ENCODE data around the gene ACOT7.
"Not testable (repeated sequence)": the region's sequence is repeated elsewhere in the genome, so short reads cannot be mapped to it uniquely, and the experiment has no call there.

ACOT7 gene

GRCh38 chr1:6393400-6394187 lies at the start of gene ACOT7:
TSS of gene ACOT7 (minus strand) at chr1:6393767. CDS start at chr1:6393399, 368 bp downstream.
- Histone ChIP-seq H3K36me3 (replicated peaks) (no peaks in the 10 kb centered on the region), H3K27ac (peak within 1 kb of the TSS; percentile 93), H3K4me3 (ENCODE audit: low read depth, low read length) (peak within 1 kb of the TSS; percentile 65), H3K27me3 (replicated peaks) (no peaks in the 10 kb centered on the region)
- TF ChIP-seq, protein P1, sequence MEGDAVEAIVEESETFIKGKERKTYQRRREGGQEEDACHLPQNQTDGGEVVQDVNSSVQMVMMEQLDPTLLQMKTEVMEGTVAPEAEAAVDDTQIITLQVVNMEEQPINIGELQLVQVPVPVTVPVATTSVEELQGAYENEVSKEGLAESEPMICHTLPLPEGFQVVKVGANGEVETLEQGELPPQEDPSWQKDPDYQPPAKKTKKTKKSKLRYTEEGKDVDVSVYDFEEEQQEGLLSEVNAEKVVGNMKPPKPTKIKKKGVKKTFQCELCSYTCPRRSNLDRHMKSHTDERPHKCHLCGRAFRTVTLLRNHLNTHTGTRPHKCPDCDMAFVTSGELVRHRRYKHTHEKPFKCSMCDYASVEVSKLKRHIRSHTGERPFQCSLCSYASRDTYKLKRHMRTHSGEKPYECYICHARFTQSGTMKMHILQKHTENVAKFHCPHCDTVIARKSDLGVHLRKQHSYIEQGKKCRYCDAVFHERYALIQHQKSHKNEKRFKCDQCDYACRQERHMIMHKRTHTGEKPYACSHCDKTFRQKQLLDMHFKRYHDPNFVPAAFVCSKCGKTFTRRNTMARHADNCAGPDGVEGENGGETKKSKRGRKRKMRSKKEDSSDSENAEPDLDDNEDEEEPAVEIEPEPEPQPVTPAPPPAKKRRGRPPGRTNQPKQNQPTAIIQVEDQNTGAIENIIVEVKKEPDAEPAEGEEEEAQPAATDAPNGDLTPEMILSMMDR (IDR thresholded peaks at IDR 0.05; ENCODE audit: low read depth, low read length, missing control alignments) = peak; percentile 50
- in situ Hi-C loops (cut with HindIII; ENCODE audit: low pct_ligation_motif_present, low sequenced_read_pairs) = no loop called here
- DNase-seq = peak; percentile 70

DNA sequence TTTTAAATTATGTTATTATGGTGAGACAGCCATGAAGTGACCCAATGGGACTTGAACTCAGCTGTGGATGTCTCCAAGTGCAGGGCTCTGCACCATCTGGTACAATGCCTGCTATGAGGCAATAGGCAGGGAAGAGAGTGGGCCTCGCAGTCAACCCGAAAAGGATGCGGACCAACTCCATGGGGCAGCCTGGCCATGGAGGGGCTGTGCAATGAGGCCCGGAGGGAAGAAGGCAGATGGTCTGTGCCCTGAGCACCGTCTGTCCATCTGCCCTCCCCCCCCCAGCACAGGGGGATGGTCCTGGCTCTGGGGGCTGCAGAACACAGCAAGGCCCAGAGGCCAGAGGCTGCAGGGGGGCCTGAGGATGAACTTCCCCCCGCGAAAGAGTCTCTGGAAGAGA lies 48.0 kb upstream of the ACOT7 start:
- in situ Hi-C loops (cut with HindIII; ENCODE audit: low pct_ligation_motif_present, low sequenced_read_pairs) = no loop called here
- Histone ChIP-seq H3K4me3 (ENCODE audit: low read depth, low read length) (no peak overlapping the region), H3K36me3 (replicated peaks) (no peaks in the 10 kb centered on the region), H3K27me3 (replicated peaks) (peaks cover 14% of the 10 kb centered on the region), H3K27ac (no peak overlapping the region)
- TF ChIP-seq, protein P1 (IDR thresholded peaks at IDR 0.05; ENCODE audit: low read depth, low read length, missing control alignments) = no peak
- DNase-seq = no peak

- in situ Hi-C loops (cut with HindIII; ENCODE audit: low pct_ligation_motif_present, low sequenced_read_pairs) = no loop called here
- Histone ChIP-seq H3K4me3 (ENCODE audit: low read depth, low read length) (no peak overlapping the region), H3K27ac (no peak overlapping the region), H3K36me3 (replicated peaks) (no peaks in the 10 kb centered on the region), H3K27me3 (replicated peaks) (peaks cover 15% of the 10 kb centered on the region)
- no peak for DNase-seq
- TF ChIP-seq, protein P1 (IDR thresholded peaks at IDR 0.05; ENCODE audit: low read depth, low read length, missing control alignments) = no peak
These were observed 46.9 kb upstream of the ACOT7 start for GRCh38 chr1:6440198-6441126.

DNA sequence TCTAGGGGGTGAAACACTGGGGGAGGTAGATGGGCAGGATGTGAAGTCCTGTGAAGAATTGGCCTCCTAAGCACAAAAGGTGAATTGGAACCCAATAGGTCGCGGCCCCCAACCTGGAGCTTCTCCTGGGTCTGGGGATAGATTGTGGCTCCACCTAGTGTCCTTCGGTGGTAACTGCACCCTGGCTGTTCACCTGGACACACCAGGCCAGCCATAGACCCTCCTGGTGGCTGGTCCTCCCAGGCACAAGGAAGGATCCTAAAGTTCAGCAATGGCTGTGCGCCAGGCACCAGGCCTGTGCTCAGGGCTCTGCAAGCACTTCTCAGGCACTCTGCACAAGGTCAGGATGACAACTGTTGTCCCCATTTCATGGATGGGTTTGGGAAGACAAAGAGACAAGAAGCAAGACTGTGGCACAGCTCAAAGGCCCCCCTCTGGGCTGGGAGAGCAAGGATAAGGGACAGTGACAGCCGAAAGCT lies 44.5 kb upstream of the ACOT7 start:
- Histone ChIP-seq H3K36me3 (replicated peaks) (no peaks in the 10 kb centered on the region), H3K27ac (no peak overlapping the region), H3K27me3 (replicated peaks) (peaks cover 15% of the 10 kb centered on the region), H3K4me3 (ENCODE audit: low read depth, low read length) (no peak overlapping the region)
- TF ChIP-seq, protein P1 (IDR thresholded peaks at IDR 0.05; ENCODE audit: low read depth, low read length, missing control alignments) = peak; percentile 91
- in situ Hi-C loops (cut with HindIII; ENCODE audit: low pct_ligation_motif_present, low sequenced_read_pairs) = no loop called here
- DNase-seq = no peak

DNA sequence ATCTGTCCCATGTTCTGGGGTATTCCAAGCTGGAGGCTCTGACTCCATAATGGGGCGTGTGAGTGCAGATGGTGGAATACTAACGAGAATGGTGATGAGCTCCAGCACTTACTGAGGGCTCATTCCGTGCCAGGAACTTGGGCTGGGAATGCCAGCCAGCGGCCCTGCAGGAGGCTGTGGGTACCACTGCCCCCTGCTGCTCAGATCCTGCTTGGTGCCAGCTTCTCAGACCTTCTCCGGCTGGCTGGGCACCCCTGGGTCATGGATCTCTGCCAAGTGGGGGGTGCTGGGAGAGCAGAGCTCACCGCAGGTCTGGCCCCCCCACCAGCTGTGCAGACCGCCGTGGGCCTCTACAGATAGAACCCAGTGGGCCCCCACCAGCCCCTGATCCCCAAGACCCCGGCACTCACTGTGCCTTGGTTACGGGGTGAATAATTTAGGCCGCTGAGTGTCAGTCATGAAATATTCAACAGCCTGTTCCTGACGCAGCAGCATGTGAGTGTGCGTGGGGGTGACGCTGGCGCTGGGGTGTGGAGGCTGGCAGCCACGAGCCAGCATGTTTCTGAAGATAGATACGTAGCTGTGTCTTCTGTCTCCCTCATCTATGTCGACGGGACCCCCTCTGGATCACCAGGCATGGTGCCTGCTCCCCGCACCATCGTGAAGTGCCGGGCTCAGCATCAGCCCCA lies 43.6 kb upstream of the ACOT7 start:
- DNase-seq; H3K27ac ChIP-seq; H3K36me3 ChIP-seq (replicated peaks); in situ Hi-C loops (cut with HindIII; ENCODE audit: low pct_ligation_motif_present, low sequenced_read_pairs); H3K4me3 ChIP-seq (ENCODE audit: low read depth, low read length): not testable (repeated sequence)
- peaks cover 15% of the 10 kb centered on the region for H3K27me3 ChIP-seq (replicated peaks)
- TF ChIP-seq, protein P1 (IDR thresholded peaks at IDR 0.05; ENCODE audit: low read depth, low read length, missing control alignments) = peak; percentile 41

DNA sequence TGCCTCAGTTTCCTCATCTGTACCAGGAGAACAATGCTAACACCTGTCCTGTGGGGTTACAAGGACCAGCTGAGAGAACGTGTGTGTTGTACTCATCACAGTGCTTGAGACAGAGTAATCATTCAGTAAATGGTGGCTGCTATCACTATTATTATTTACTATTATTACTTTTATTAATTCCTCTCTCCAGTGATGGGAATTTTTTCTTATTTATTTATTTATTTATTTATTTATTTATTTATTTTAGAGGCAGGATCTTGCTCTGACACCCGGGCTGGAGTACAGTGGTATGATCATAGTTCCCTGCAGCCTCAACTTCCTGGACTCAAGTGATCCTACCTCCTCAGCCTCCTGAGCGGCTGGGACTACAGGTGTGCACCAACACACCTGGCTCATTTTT lies 42.7 kb upstream of the ACOT7 start:
- DNase-seq = not testable (repeated sequence)

More for the DNA sequence above, 42.7 kb upstream of the ACOT7 start:
- in situ Hi-C loops (cut with HindIII; ENCODE audit: low pct_ligation_motif_present, low sequenced_read_pairs); H3K36me3 ChIP-seq (replicated peaks); H3K4me3 ChIP-seq (ENCODE audit: low read depth, low read length); H3K27ac ChIP-seq: not testable (repeated sequence)
- peaks cover 14% of the 10 kb centered on the region for H3K27me3 ChIP-seq (replicated peaks)
